Spinal cord (tissue), 10 donors: ENCODE results near the gene TCHP. TPM values are rescaled to one million over a fixed set of nuclear protein-coding genes. Genes with fewer than 3 reads are reported as not detected.

Experiments
- DNase-seq, 6 donors: peaks; one replicate each; pipeline versions ENCODE4 v3.0.0 to v3.0.0-alpha.2; 2013 to 2015; ENCODE audit warnings: low spot score in 6 of 6, low read depth in 4 of 6
- H3K27ac ChIP-seq: one replicate; pipeline ENCODE4 v1.5.1; 2013; ENCODE audit warnings: low read depth, low read length, control low read depth
- H3K27me3 ChIP-seq: one replicate; pipeline ENCODE4 v1.6.1; 2013; ENCODE audit warnings: low read length; ENCODE audit not compliant: control insufficient read depth, insufficient read depth
- H3K36me3 ChIP-seq: one replicate; pipeline ENCODE4 v1.6.1; 2013; ENCODE audit warnings: low read length; ENCODE audit not compliant: control insufficient read depth, insufficient read depth
- H3K4me1 ChIP-seq: one replicate; pipeline ENCODE4 v1.6.1; 2013; ENCODE audit warnings: low read length; ENCODE audit not compliant: control insufficient read depth, insufficient read depth
- H3K4me3 ChIP-seq: one replicate; pipeline ENCODE4 v1.5.1; 2013; ENCODE audit warnings: low read depth, low read length, control low read depth
- H3K9me3 ChIP-seq: one replicate; pipeline ENCODE4 v1.6.1; 2013; ENCODE audit warnings: low read length; ENCODE audit not compliant: control insufficient read depth, insufficient read depth
- WGBS: methylation state at CpG from one replicate; pipeline ENCODE4 v1.1.5; 2013; ENCODE audit warnings: missing lambda C conversion rate; ENCODE audit not compliant: insufficient coverage; 5-methylcytosine and 5-hydroxymethylcytosine counted together
- polyA plus RNA-seq, 2 donors: library from polyadenylated mRNA; unstranded; fragments of 120-200 nt; gene quantifications; one replicate each; pipeline ENCODE4 v1.2.1, GENCODE V29; 2013; ENCODE audit not compliant: insufficient read length in 2 of 2
- total RNA-seq, 2 donors: library from RNA; depleted of rRNA in 1 of 2; stranded (reverse); fragments of 120-200 nt in 1 of 2; fragments of >200 nt in 1 of 2; gene quantifications; one replicate each; pipeline versions ENCODE4 v1.2.3 to v1.2.4, GENCODE V29; 2013 to 2014
- donor health status: healthy.

TCHP gene
- total and polyA plus RNA-seq, 4 donors: 7.6 to 32.7 (median 21.8) TPM

DNA sequence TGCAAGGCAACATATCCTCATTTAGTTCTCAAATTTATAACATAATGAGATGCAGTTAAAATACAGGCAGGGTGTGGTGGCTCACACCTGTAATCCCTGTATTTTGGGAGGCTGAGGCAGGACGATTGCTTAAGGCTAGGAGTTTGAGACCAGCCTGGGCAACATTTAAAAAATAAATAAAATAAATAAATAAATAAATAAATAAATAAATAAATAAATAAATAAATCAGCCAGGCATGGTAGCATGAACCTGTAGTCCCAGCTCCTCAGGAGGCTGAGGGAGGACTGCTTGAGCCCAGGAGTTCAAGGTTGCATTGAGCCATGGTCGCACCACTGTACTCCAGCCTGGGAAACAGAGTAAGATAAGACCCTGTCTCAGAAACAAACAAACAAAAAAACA lies 39.4 kb downstream of the TCHP start:
- peaks cover 40% of the 10 kb centered on the region for H3K36me3 ChIP-seq
- whole genome bisulfite sequencing: no CpG with 5 or more reads among the region's 2 CpGs
- H3K9me3 ChIP-seq: no peaks in the 10 kb centered on the region

GRCh38 chr12:109940339-109940923 lies 40.4 kb downstream of the TCHP start:
- no peaks in the 10 kb centered on the region for H3K9me3 ChIP-seq
- no peaks in the 10 kb centered on the region for H3K27me3 ChIP-seq
- H3K4me3 ChIP-seq: no peak overlapping the region

More for the DNA sequence above, 39.4 kb downstream of the TCHP start:
- H3K27me3 ChIP-seq: no peaks in the 10 kb centered on the region
- H3K4me3 ChIP-seq: no peak overlapping the region
- H3K27ac ChIP-seq: no peak overlapping the region
- no peak for DNase-seq
- no peaks in the 10 kb centered on the region for H3K4me1 ChIP-seq

DNA sequence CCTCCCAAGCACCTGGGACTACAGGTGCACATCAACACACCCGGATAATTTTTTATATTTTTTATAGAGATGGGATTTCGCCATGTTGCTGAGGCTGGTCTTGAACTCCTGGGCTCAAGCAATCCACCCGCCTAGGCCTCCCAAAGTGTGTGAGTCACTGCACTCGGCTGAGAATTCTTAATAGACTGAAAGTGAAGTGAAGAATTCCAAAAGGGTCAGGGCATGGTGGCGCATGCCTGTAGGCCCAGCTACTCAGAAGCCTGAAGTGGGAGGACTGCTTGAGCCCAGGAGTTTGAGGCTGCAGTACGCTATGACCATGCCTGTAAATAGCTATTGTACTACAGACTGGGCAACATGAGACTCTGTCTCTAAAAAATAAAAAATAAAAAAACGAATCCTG lies 43.7 kb downstream of the TCHP start:
- no peak for DNase-seq
- 94% methylated on average over 4 of the region's 7 CpGs for WGBS

More at GRCh38 chr12:109940339-109940923, 40.4 kb downstream of the TCHP start:
- no peak for DNase-seq
- H3K36me3 ChIP-seq: peaks cover 37% of the 10 kb centered on the region
- WGBS: 86% methylated on average over 3 of the region's 6 CpGs
- no peak overlapping the region for H3K27ac ChIP-seq
- H3K4me1 ChIP-seq: peaks cover 4% of the 10 kb centered on the region

GRCh38 chr12:109944561-109945359 lies 44.7 kb downstream of the TCHP start:
- 30% methylated on average over 9 of the region's 17 CpGs for WGBS
- no peaks in the 10 kb centered on the region for H3K27me3 ChIP-seq
- H3K36me3 ChIP-seq: peaks cover 26% of the 10 kb centered on the region
- H3K9me3 ChIP-seq: no peaks in the 10 kb centered on the region
- DNase-seq: peak in 2 of 6 donors; percentile 19 to 24
- H3K4me3 ChIP-seq: no peak overlapping the region
- H3K27ac ChIP-seq: no peak overlapping the region
- peaks cover 16% of the 10 kb centered on the region for H3K4me1 ChIP-seq

More for the DNA sequence above, 43.7 kb downstream of the TCHP start:
- Histone ChIP-seq H3K4me3 (no peak overlapping the region), H3K27me3 (no peaks in the 10 kb centered on the region), H3K4me1 (peaks cover 16% of the 10 kb centered on the region), H3K9me3 (no peaks in the 10 kb centered on the region), H3K36me3 (peaks cover 29% of the 10 kb centered on the region), H3K27ac (no peak overlapping the region)

DNA sequence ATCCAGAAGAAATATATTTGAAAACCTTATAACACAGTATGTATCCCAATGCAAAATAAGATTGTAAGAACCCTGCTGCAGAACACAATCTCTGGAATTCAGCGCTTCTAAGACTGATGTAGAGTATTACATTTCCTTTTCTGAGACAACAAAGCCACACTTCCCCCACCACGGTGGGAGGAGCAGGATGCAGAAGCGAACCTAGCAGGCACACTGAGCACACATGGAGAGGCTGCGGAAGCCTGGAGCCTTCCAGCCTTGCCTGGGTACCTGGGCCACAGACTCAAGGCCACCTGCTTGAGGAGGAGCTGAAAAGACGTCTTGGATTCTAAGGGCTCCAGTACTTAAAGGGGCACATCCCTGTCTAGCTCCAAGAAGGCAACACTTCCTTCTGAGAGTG lies 46.4 kb downstream of the TCHP start:
- H3K4me3 ChIP-seq: no peak overlapping the region
- no peak for DNase-seq
- no peaks in the 10 kb centered on the region for H3K9me3 ChIP-seq
- WGBS: 25% methylated on average over 4 of the region's 5 CpGs
- H3K27ac ChIP-seq: peak overlapping the region; percentile 70
- peaks cover 21% of the 10 kb centered on the region for H3K36me3 ChIP-seq
- peaks cover 16% of the 10 kb centered on the region for H3K4me1 ChIP-seq
- no peaks in the 10 kb centered on the region for H3K27me3 ChIP-seq

GRCh38 chr12:109946913-109947312 lies 46.8 kb downstream of the TCHP start:
- Histone ChIP-seq H3K9me3 (no peaks in the 10 kb centered on the region), H3K4me1 (peaks cover 16% of the 10 kb centered on the region), H3K4me3 (no peak overlapping the region), H3K27ac (peak overlapping the region; percentile 70), H3K27me3 (no peaks in the 10 kb centered on the region), H3K36me3 (peaks cover 25% of the 10 kb centered on the region)
- DNase-seq: no peak
- WGBS: 91% methylated on average over 4 of the region's 9 CpGs

- WGBS: 57% methylated on average over 1 of the region's 3 CpGs
- Histone ChIP-seq H3K36me3 (peaks cover 32% of the 10 kb centered on the region), H3K27ac (peak overlapping the region; percentile 70), H3K9me3 (no peaks in the 10 kb centered on the region), H3K4me3 (no peak overlapping the region), H3K4me1 (peaks cover 16% of the 10 kb centered on the region), H3K27me3 (no peaks in the 10 kb centered on the region)
- DNase-seq: no peak
Measured at GRCh38 chr12:109947521-109947920, 47.4 kb downstream of the TCHP start.

GRCh38 chr12:109948368-109948767 lies 48.3 kb downstream of the TCHP start:
- H3K4me1 ChIP-seq: peaks cover 16% of the 10 kb centered on the region
- peaks cover 39% of the 10 kb centered on the region for H3K36me3 ChIP-seq
- no peak overlapping the region for H3K27ac ChIP-seq
- no peaks in the 10 kb centered on the region for H3K9me3 ChIP-seq
- H3K27me3 ChIP-seq: no peaks in the 10 kb centered on the region
- no peak for DNase-seq
- WGBS: no CpG with 5 or more reads among the region's 4 CpGs
- no peak overlapping the region for H3K4me3 ChIP-seq

- no CpG with 5 or more reads among the region's 1 CpG for WGBS
- Histone ChIP-seq H3K9me3 (no peaks in the 10 kb centered on the region), H3K27ac (peak overlapping the region; percentile 49), H3K4me1 (peaks cover 16% of the 10 kb centered on the region), H3K36me3 (peaks cover 38% of the 10 kb centered on the region), H3K27me3 (no peaks in the 10 kb centered on the region), H3K4me3 (no peak overlapping the region)
- DNase-seq: peak in 2 of 6 donors; percentile 25 to 34
Measured at GRCh38 chr12:109949089-109949488, 49.0 kb downstream of the TCHP start.

DNA sequence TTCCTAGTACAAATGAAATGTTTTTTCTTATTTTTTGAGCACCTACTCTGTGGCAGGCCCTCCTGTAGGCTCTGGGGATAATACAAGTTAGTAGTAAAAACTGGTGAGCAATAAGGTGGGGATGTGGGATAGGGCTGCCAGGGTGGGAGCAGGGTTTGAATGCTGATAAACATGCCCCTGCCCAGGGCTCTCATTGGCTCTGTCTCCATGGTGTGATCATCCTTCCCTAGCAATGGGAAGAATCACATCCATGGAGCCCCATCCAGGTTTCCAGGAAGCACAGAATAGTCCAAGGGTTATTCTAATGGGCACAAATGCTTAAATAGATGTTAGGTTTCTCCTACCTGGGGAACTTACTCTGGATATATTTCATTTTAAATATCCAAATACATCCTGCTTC lies 50.6 kb downstream of the TCHP start:
- no peak overlapping the region for H3K4me3 ChIP-seq
- H3K27me3 ChIP-seq: no peaks in the 10 kb centered on the region
- no peak overlapping the region for H3K27ac ChIP-seq
- no peaks in the 10 kb centered on the region for H3K9me3 ChIP-seq
- H3K4me1 ChIP-seq: peaks cover 11% of the 10 kb centered on the region
- peaks cover 40% of the 10 kb centered on the region for H3K36me3 ChIP-seq
- DNase-seq: no peak
